Right lobe of liver (tissue), 6 donors: ENCODE measurements around the gene UTP18. TPM values are rescaled to one million over a fixed set of nuclear protein-coding genes. Genes with fewer than 3 reads are reported as not detected.
"Not testable (repeated sequence)": the region's sequence is repeated elsewhere in the genome, so short reads cannot be mapped to it uniquely, and the experiment has no call there.

Source experiments
- ATAC-seq, 4 donors: fragments of 200-7000 bp; cut with Tn5 transposase; one replicate each; pipeline ENCODE4 v1.9.1; 2020; ENCODE audit warnings: mild to moderate bottlenecking in 4 of 4, moderate library complexity in 4 of 4
- DNase-seq, 3 donors: peaks; one replicate each; pipeline ENCODE4 v3.0.0-alpha.2; 2020
- H3K27ac ChIP-seq, 3 donors: fragments of 200-600 bp; one replicate each; pipeline ENCODE4 v1.8.0; 2022
- H3K27me3 ChIP-seq, 2 donors: fragments of 200-600 bp; one replicate each; pipeline ENCODE4 v1.8.0; 2022
- H3K36me3 ChIP-seq, 4 donors: fragments of 200-600 bp; sonication (generic) in 1 of 4; one replicate each; pipeline versions ENCODE4 v1.5.1 to v1.8.0; 2017 to 2022; ENCODE audit warnings: control low read depth in 1 of 4
- H3K4me1 ChIP-seq, 4 donors: fragments of 200-600 bp; sonication (generic) in 1 of 4; one replicate each; pipeline versions ENCODE4 v1.5.1 to v1.8.0; 2017 to 2022; ENCODE audit warnings: control low read depth in 1 of 4
- H3K4me3 ChIP-seq, 3 donors: fragments of 200-600 bp; one replicate each; pipeline ENCODE4 v1.8.0; 2022
- H3K9me3 ChIP-seq, 4 donors: fragments of 200-600 bp; sonication (generic) in 1 of 4; one replicate each; pipeline versions ENCODE4 v1.5.1 to v1.8.0; 2017 to 2022; ENCODE audit warnings: control low read depth in 1 of 4
- POLR2A ChIP-seq: fragments of 450-650 bp; IDR thresholded peaks from one replicate; pipeline ENCODE4 v1.6.1; 2017; ENCODE audit warnings: antibody characterized with exemption, mild to moderate bottlenecking
- WGBS: methylation state at CpG from one replicate; pipeline ENCODE4 v1.1.6; 2018; ENCODE audit warnings: low coverage, low lambda C conversion rate; ENCODE audit not compliant: insufficient coverage; ENCODE audit errors: missing lambda C conversion rate; 5-methylcytosine and 5-hydroxymethylcytosine counted together
- intact Hi-C, 2 donors: fragments of 100-400 bp; cut with DNase I; formaldehyde crosslinking; loops; one replicate each; pipeline versions ENCODE4 v1.11.2 to v1.14.1; 2022
- total RNA-seq, 6 experiments: library from RNA; depleted of rRNA in 2 of 6; stranded (reverse); fragments of >200 nt in 2 of 6; fragmentation: NEBNext Ultra II Directional in 3 of 6; extraction: Animal tissue kit (Norgen Biotek cat#: 25700) in 3 of 6; gene quantifications; one replicate each; pipeline versions ENCODE4 v1.1.0 to v1.2.4, GENCODE V29; 2016 to 2023
- TF ChIP-seq, protein P1 (sequence below), 4 donors: fragments of 200-600 bp in 3 of 4; fragments of 450-650 bp in 1 of 4; IDR thresholded peaks; one replicate each; pipeline versions ENCODE4 v1.5.1 to v1.8.0; 2016 to 2022; ENCODE audit warnings: antibody characterized with exemption in 4 of 4, mild to moderate bottlenecking in 2 of 4
- donor health status: DM: no; HTN: yes; CAD: no.
- donor health status: DM: no; HTN: no; CAD: no.
- donor health status: DM: no; HTN: no; CAD: no.
- donor health status: DM: no; HTN: yes; CAD: no.
- donor health status: DM: no; HTN: yes; CAD: no.

The UTP18 gene
- total RNA-seq, 6 experiments from 2014 or later: 12.0 to 15.3 (median 13.7) TPM

DNA sequence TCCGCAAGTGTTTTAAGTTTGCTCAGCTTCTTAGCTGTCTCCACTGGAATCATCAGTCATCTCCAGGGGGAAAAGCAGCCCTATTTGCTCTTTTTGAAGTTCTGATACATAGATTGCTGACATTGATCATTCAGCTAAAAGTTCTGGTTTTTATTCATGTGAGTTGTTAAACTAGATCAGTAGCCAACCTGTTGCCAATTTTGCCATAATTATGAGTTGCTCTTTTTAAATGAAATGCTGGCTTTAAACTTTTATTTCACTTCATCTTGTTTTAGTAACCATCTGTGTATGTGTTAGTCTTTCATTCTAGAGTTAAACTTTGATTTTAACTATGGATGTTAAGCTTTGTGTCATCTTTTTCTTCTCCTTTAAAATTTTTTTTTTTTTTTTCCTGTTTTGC is 12.5 kb downstream of the UTP18 start:
- intact Hi-C loops: no loop called here
- TF ChIP-seq, protein P1, sequence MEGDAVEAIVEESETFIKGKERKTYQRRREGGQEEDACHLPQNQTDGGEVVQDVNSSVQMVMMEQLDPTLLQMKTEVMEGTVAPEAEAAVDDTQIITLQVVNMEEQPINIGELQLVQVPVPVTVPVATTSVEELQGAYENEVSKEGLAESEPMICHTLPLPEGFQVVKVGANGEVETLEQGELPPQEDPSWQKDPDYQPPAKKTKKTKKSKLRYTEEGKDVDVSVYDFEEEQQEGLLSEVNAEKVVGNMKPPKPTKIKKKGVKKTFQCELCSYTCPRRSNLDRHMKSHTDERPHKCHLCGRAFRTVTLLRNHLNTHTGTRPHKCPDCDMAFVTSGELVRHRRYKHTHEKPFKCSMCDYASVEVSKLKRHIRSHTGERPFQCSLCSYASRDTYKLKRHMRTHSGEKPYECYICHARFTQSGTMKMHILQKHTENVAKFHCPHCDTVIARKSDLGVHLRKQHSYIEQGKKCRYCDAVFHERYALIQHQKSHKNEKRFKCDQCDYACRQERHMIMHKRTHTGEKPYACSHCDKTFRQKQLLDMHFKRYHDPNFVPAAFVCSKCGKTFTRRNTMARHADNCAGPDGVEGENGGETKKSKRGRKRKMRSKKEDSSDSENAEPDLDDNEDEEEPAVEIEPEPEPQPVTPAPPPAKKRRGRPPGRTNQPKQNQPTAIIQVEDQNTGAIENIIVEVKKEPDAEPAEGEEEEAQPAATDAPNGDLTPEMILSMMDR (IDR thresholded peaks at IDR 0.05): no peak
- no peak for TF ChIP-seq POLR2A
- ATAC-seq (no peak), DNase-seq (no peak)
- peaks cover 0 to 63% (median 13%) of the 10 kb centered on the region in 4 donors for H3K36me3 ChIP-seq
- no peaks in the 10 kb centered on the region for H3K27me3 ChIP-seq
- no peaks in the 10 kb centered on the region for H3K4me1 ChIP-seq
- no peak overlapping the region for H3K27ac ChIP-seq
- no peaks in the 10 kb centered on the region for H3K9me3 ChIP-seq
- H3K4me3 ChIP-seq: no peak overlapping the region
- WGBS: 100% methylated on average over 1 of the region's 1 CpG

DNA sequence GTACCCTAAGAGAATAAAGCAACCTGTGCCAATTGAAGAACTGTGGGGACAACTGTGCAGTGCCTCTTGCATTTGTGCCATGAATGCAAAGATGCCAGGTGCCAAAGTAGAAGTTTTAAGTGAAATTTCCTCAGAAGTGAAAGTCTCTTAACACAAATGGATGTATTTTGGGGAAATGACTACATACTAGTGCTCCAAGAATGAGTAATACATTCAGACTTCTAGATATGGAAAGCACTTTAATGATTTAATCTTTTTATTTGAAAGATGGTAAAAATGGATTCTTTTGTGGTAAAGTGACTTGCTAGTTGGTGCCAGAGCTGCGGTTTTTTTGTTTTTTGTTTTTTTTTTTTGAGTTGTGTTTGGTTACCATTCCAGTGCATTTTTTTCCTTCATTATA is 15.0 kb downstream of the UTP18 start:
- Histone ChIP-seq H3K27ac (no peak overlapping the region), H3K4me1 (no peaks in the 10 kb centered on the region), H3K4me3 (no peak overlapping the region), H3K9me3 (no peaks in the 10 kb centered on the region), H3K27me3 (no peaks in the 10 kb centered on the region), H3K36me3 (peaks cover 0 to 71% (median 22%) of the 10 kb centered on the region in 4 donors)
- intact Hi-C loops: no loop called here
- ATAC-seq (no peak), DNase-seq (no peak)
- TF ChIP-seq, protein P1 (IDR thresholded peaks at IDR 0.05): no peak
- TF ChIP-seq POLR2A: no peak
- 93% methylated on average over 1 of the region's 1 CpG for WGBS

DNA sequence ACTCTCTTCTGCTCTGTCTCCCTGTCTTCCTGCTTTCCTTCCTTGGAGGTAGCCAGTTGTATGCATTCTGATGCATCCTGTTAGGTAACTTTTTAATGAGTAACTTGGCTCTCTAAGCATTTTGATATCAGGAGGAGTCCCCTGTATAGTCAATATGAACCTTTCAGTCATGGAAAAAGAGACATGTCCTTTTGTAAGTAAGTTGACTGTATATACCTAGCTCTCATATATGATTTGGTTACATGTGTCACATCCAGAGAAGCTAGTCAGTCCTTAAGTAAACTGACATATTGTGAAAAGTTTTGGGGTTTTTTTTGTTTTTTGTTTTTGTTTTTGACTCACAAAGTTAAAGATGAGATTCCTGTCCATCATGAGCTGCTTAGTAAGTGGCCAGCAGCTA is 18.8 kb downstream of the UTP18 start:
- DNase-seq (no peak), ATAC-seq (peak in 2 of 4 donors; percentile 34 to 60)
- Histone ChIP-seq H3K4me3 (no peak overlapping the region), H3K27me3 (no peaks in the 10 kb centered on the region), H3K27ac (no peak overlapping the region), H3K4me1 (no peaks in the 10 kb centered on the region), H3K9me3 (no peaks in the 10 kb centered on the region), H3K36me3 (peaks cover 0 to 73% (median 25%) of the 10 kb centered on the region in 4 donors)
- no peak for TF ChIP-seq POLR2A
- TF ChIP-seq, protein P1 (IDR thresholded peaks at IDR 0.05): no peak
- intact Hi-C loops: no loop called here

DNA sequence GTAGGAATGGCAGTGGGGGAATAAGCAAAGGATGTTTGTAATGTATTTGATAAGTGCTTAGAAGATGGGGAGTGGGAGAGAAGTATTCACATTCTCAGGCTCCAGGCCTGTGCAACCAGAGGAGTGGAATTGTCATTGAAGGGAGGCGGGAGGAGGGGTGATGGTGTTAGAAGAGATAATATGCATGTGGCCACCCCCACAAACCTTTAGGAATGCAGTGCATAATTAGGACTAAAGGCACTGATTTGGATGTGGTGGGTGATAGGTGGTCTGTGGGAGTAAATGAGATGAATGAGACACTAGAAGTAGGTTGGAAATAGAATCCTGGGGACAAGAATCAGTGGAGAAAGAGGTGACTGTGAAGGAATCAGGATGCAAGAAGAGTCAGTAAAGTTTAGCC is 27.1 kb downstream of the UTP18 start:
- TF ChIP-seq, protein P1 (IDR thresholded peaks at IDR 0.05): no peak
- TF ChIP-seq POLR2A: no peak
- no peak overlapping the region for H3K27ac ChIP-seq
- H3K36me3 ChIP-seq: peaks cover 0 to 70% (median 10%) of the 10 kb centered on the region in 4 donors
- H3K4me3 ChIP-seq: no peak overlapping the region
- intact Hi-C loops: no loop called here
- no peak for ATAC-seq
- no peak for DNase-seq
- H3K27me3 ChIP-seq: no peaks in the 10 kb centered on the region
- WGBS: 83% methylated on average over 1 of the region's 1 CpG
- no peaks in the 10 kb centered on the region for H3K9me3 ChIP-seq
- no peaks in the 10 kb centered on the region for H3K4me1 ChIP-seq

DNA sequence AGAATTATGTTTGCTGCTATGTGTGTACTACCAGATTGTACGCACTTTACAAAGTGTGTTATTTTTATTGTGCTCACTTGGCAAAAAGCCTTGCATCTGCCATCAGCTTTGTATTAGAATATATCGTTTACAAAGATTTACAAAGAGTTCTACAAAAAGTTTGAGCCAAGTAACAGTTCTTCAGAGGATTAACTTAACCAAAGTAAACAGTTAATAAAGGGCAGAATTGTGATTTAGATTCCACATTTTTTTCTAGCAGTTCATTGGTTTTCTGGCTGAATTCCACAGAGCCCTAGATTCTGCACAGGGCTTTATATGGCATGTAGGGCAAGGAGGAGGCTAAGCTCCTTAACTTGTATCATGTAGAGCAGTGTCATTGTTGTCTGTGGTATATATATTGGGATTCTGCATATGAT is 29.4 kb downstream of the UTP18 start:
- Histone ChIP-seq H3K36me3 (peaks cover 0 to 68% (median 12%) of the 10 kb centered on the region in 4 donors), H3K4me3 (no peak overlapping the region), H3K4me1 (no peaks in the 10 kb centered on the region), H3K27me3 (no peaks in the 10 kb centered on the region), H3K27ac (no peak overlapping the region), H3K9me3 (no peaks in the 10 kb centered on the region)
- 100% methylated on average over 2 of the region's 2 CpGs for WGBS
- intact Hi-C loops: no loop called here
- no peak for TF ChIP-seq POLR2A
- TF ChIP-seq, protein P1 (IDR thresholded peaks at IDR 0.05): no peak
- ATAC-seq: no peak
- no peak for DNase-seq

DNA sequence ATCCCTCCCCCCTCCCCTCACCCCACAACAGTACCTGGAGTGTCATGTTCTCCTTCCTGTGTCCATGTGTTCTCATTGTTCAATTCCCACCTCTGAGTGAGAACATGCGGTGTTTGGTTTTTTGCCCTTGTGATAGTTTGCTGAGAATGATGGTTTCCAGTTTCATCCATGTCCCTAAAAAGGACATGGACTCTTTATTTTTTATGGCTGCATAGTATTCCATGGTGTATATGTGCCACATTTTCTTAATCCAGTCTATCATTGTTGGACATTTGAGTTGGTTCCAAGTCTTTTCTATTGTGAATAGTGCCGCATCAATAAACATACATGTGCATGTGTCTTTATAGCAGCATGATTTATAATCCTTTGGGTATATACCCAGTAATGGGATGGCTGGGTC is 34.0 kb downstream of the UTP18 start:
- ATAC-seq, DNase-seq, intact Hi-C loops, H3K27me3 ChIP-seq, H3K9me3 ChIP-seq, H3K4me1 ChIP-seq, H3K4me3 ChIP-seq, H3K27ac ChIP-seq: not testable (repeated sequence)
- 100% methylated on average over 2 of the region's 2 CpGs for WGBS
- peaks cover 0 to 23% (median 2%) of the 10 kb centered on the region in 4 donors for H3K36me3 ChIP-seq
